ENCODE measurements around the gene FAM227A.

DNA sequence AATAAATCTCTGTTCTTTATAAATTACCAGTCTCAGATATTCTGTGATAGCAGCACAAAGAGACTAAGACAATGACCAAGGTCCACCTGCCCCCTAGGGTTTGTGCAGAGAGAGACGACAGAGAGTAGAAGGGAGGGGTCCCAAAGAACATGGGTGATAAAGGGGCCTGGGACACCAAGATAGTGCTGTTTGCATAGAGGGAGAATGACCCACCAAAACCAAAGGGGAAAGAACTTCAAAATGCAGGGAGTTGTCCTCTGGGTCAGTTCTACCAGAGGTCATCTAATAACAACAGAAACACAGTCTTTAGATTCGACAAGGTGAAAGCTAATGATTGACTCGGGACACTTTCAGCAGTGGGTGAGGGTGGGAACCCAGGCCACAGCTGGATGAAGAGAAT is 23.7 kb downstream of the FAM227A start:
- TF ChIP-seq EGR1 (IDR thresholded peaks at IDR 0.05; ENCODE audit: low read depth in 2 of 2), result no peak
- TF ChIP-seq JUND (IDR thresholded peaks at IDR 0.05), result no peak
- TF ChIP-seq, protein P1, sequence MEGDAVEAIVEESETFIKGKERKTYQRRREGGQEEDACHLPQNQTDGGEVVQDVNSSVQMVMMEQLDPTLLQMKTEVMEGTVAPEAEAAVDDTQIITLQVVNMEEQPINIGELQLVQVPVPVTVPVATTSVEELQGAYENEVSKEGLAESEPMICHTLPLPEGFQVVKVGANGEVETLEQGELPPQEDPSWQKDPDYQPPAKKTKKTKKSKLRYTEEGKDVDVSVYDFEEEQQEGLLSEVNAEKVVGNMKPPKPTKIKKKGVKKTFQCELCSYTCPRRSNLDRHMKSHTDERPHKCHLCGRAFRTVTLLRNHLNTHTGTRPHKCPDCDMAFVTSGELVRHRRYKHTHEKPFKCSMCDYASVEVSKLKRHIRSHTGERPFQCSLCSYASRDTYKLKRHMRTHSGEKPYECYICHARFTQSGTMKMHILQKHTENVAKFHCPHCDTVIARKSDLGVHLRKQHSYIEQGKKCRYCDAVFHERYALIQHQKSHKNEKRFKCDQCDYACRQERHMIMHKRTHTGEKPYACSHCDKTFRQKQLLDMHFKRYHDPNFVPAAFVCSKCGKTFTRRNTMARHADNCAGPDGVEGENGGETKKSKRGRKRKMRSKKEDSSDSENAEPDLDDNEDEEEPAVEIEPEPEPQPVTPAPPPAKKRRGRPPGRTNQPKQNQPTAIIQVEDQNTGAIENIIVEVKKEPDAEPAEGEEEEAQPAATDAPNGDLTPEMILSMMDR (IDR thresholded peaks at IDR 0.05; ENCODE audit: low read depth, low read length, missing input control), result no peak
- no peak for TF ChIP-seq RAD21 (IDR thresholded peaks at IDR 0.05)
- no peak for TF ChIP-seq TAF1 (conservative IDR thresholded peaks at IDR 0.05)
- TF ChIP-seq SP1 (IDR thresholded peaks at IDR 0.05), result no peak
- TF ChIP-seq, protein P2, sequence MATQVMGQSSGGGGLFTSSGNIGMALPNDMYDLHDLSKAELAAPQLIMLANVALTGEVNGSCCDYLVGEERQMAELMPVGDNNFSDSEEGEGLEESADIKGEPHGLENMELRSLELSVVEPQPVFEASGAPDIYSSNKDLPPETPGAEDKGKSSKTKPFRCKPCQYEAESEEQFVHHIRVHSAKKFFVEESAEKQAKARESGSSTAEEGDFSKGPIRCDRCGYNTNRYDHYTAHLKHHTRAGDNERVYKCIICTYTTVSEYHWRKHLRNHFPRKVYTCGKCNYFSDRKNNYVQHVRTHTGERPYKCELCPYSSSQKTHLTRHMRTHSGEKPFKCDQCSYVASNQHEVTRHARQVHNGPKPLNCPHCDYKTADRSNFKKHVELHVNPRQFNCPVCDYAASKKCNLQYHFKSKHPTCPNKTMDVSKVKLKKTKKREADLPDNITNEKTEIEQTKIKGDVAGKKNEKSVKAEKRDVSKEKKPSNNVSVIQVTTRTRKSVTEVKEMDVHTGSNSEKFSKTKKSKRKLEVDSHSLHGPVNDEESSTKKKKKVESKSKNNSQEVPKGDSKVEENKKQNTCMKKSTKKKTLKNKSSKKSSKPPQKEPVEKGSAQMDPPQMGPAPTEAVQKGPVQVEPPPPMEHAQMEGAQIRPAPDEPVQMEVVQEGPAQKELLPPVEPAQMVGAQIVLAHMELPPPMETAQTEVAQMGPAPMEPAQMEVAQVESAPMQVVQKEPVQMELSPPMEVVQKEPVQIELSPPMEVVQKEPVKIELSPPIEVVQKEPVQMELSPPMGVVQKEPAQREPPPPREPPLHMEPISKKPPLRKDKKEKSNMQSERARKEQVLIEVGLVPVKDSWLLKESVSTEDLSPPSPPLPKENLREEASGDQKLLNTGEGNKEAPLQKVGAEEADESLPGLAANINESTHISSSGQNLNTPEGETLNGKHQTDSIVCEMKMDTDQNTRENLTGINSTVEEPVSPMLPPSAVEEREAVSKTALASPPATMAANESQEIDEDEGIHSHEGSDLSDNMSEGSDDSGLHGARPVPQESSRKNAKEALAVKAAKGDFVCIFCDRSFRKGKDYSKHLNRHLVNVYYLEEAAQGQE (IDR thresholded peaks at IDR 0.05), result no peak
- no peak for TF ChIP-seq RXRA (IDR thresholded peaks at IDR 0.05)
- no peak for TF ChIP-seq YY1 (IDR thresholded peaks at IDR 0.05)
- no peak for TF ChIP-seq HNF4A (conservative IDR thresholded peaks at IDR 0.05)
- no peak for TF ChIP-seq GABPA (IDR thresholded peaks at IDR 0.05 in 1 of 2, conservative IDR thresholded peaks at IDR 0.05 in 1 of 2)
- TF ChIP-seq, protein P3, sequence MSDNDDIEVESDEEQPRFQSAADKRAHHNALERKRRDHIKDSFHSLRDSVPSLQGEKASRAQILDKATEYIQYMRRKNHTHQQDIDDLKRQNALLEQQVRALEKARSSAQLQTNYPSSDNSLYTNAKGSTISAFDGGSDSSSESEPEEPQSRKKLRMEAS (IDR thresholded peaks at IDR 0.05), result no peak
- TF ChIP-seq, protein P4, sequence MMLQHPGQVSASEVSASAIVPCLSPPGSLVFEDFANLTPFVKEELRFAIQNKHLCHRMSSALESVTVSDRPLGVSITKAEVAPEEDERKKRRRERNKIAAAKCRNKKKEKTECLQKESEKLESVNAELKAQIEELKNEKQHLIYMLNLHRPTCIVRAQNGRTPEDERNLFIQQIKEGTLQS (IDR thresholded peaks at IDR 0.05), result no peak
- TF ChIP-seq, protein P5, sequence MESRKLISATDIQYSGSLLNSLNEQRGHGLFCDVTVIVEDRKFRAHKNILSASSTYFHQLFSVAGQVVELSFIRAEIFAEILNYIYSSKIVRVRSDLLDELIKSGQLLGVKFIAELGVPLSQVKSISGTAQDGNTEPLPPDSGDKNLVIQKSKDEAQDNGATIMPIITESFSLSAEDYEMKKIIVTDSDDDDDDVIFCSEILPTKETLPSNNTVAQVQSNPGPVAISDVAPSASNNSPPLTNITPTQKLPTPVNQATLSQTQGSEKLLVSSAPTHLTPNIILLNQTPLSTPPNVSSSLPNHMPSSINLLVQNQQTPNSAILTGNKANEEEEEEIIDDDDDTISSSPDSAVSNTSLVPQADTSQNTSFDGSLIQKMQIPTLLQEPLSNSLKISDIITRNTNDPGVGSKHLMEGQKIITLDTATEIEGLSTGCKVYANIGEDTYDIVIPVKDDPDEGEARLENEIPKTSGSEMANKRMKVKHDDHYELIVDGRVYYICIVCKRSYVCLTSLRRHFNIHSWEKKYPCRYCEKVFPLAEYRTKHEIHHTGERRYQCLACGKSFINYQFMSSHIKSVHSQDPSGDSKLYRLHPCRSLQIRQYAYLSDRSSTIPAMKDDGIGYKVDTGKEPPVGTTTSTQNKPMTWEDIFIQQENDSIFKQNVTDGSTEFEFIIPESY (IDR thresholded peaks at IDR 0.05), result no peak

Data from liver (tissue), 3 donors.